NCI-H2196 treated with DMSO at 0.1 percent for 48 hours (cell line): ENCODE results near the gene DPF3.

Experiments
- DNase-seq: peaks from one replicate; lab custom pipeline; 2025; ENCODE audit not compliant: unreplicated experiment; lab: John Stamatoyannopoulos, UW

Gene DPF3

GRCh38 chr14:72686101-72686500 is 207.8 kb downstream of the DPF3 start:
- DNase-seq, result no peak

- no peak for DNase-seq
These were observed 208.4 kb downstream of the DPF3 start for GRCh38 chr14:72685456-72685855.

GRCh38 chr14:72683787-72684186 is 210.1 kb downstream of the DPF3 start:
- DNase-seq, result no peak

GRCh38 chr14:72682188-72682587 is 211.7 kb downstream of the DPF3 start:
- DNase-seq, result no peak

- DNase-seq, result no peak
These were observed 212.9 kb downstream of the DPF3 start for GRCh38 chr14:72680853-72681640.

- DNase-seq, result no peak
These were observed 214.3 kb downstream of the DPF3 start for GRCh38 chr14:72679536-72680151.

- DNase-seq, result no peak
These were observed 214.8 kb downstream of the DPF3 start for GRCh38 chr14:72679141-72679535.

- DNase-seq, result no peak
These were observed 215.5 kb downstream of the DPF3 start for GRCh38 chr14:72678356-72678755.

- no peak for DNase-seq
These were observed 216.2 kb downstream of the DPF3 start for GRCh38 chr14:72677664-72678063.

- no peak for DNase-seq
These were observed 218.8 kb downstream of the DPF3 start for GRCh38 chr14:72675126-72675525.

- no peak for DNase-seq
These were observed 220.7 kb downstream of the DPF3 start for GRCh38 chr14:72673179-72673578.

- DNase-seq, result no peak
These were observed 227.3 kb downstream of the DPF3 start for GRCh38 chr14:72666610-72667009.

GRCh38 chr14:72665259-72665658 is 228.6 kb downstream of the DPF3 start:
- DNase-seq, result no peak

GRCh38 chr14:72664651-72665050 is 229.2 kb downstream of the DPF3 start:
- DNase-seq, result no peak

GRCh38 chr14:72663956-72664650 is 229.8 kb downstream of the DPF3 start:
- DNase-seq, result no peak

GRCh38 chr14:72663076-72663487 is 230.8 kb downstream of the DPF3 start:
- no peak for DNase-seq

- DNase-seq, result no peak
These were observed 231.7 kb downstream of the DPF3 start for GRCh38 chr14:72662214-72662613.

- DNase-seq, result no peak
These were observed 236.5 kb downstream of the DPF3 start for GRCh38 chr14:72657214-72657921.

- no peak for DNase-seq
These were observed 240.9 kb downstream of the DPF3 start for GRCh38 chr14:72653026-72653425.

GRCh38 chr14:72652179-72652578 is 241.7 kb downstream of the DPF3 start:
- DNase-seq, result no peak

- DNase-seq, result no peak
These were observed 242.2 kb downstream of the DPF3 start for GRCh38 chr14:72651714-72652113.
